ENCODE measurements around the gene ITPK1. TPM values are rescaled to one million over a fixed set of nuclear protein-coding genes. Genes with fewer than 3 reads are reported as not detected.

The ITPK1 gene
- total RNA-seq, 1 donor from 2014 or later, result 112 TPM

GRCh38 chr14:93036652-93037345 lies 78.9 kb downstream of the ITPK1 start:
- intact Hi-C loops (cut with micrococcal nuclease), result no loop called here
- peak overlapping the region; percentile 94 for H3K27ac ChIP-seq (replicated peaks)
- no peak for TF ChIP-seq CTCF (IDR thresholded peaks at IDR 0.05; ENCODE audit: borderline replicate concordance)
- H3K4me3 ChIP-seq, result no peak overlapping the region
- DNase-seq, result no peak
- no peaks in the 10 kb centered on the region for H3K36me3 ChIP-seq
- H3K9me3 ChIP-seq (replicated peaks), result no peaks in the 10 kb centered on the region
- H3K27me3 ChIP-seq (ENCODE audit: low read depth), result no peaks in the 10 kb centered on the region
- H3K4me1 ChIP-seq, result peaks cover 100% of the 10 kb centered on the region

- peaks cover 100% of the 10 kb centered on the region for H3K4me1 ChIP-seq
- H3K27me3 ChIP-seq (ENCODE audit: low read depth), result no peaks in the 10 kb centered on the region
- intact Hi-C loops (cut with micrococcal nuclease), result no loop called here
- H3K4me3 ChIP-seq, result no peak overlapping the region
- H3K27ac ChIP-seq (replicated peaks), result peak overlapping the region; percentile 94
- no peak for TF ChIP-seq CTCF (IDR thresholded peaks at IDR 0.05; ENCODE audit: borderline replicate concordance)
- H3K9me3 ChIP-seq (replicated peaks), result no peaks in the 10 kb centered on the region
- peak; percentile 46 for DNase-seq
- H3K36me3 ChIP-seq, result no peaks in the 10 kb centered on the region
Observed at GRCh38 chr14:93035917-93036651, 79.6 kb downstream of the ITPK1 start.

GRCh38 chr14:93035585-93035916 lies 80.2 kb downstream of the ITPK1 start:
- H3K27ac ChIP-seq (replicated peaks), result peak overlapping the region; percentile 94
- no peak for TF ChIP-seq CTCF (IDR thresholded peaks at IDR 0.05; ENCODE audit: borderline replicate concordance)
- H3K4me3 ChIP-seq, result no peak overlapping the region
- intact Hi-C loops (cut with micrococcal nuclease), result no loop called here
- no peaks in the 10 kb centered on the region for H3K36me3 ChIP-seq
- no peaks in the 10 kb centered on the region for H3K27me3 ChIP-seq (ENCODE audit: low read depth)
- H3K4me1 ChIP-seq, result peaks cover 97% of the 10 kb centered on the region
- DNase-seq, result no peak
- no peaks in the 10 kb centered on the region for H3K9me3 ChIP-seq (replicated peaks)

- H3K4me1 ChIP-seq, result peaks cover 93% of the 10 kb centered on the region
- H3K27ac ChIP-seq (replicated peaks), result peak overlapping the region; percentile 94
Observed at GRCh38 chr14:93034671-93034994, 81.1 kb downstream of the ITPK1 start.

GRCh38 chr14:93033983-93034670 lies 81.6 kb downstream of the ITPK1 start:
- Histone ChIP-seq H3K27ac (replicated peaks) (peak overlapping the region; percentile 94), H3K4me3 (no peak overlapping the region), H3K9me3 (replicated peaks) (no peaks in the 10 kb centered on the region), H3K27me3 (ENCODE audit: low read depth) (no peaks in the 10 kb centered on the region), H3K36me3 (no peaks in the 10 kb centered on the region), H3K4me1 (peaks cover 93% of the 10 kb centered on the region)
- no peak for DNase-seq
- intact Hi-C loops (cut with micrococcal nuclease), result no loop called here
- peak; percentile 58 for TF ChIP-seq CTCF (IDR thresholded peaks at IDR 0.05; ENCODE audit: borderline replicate concordance)

More at GRCh38 chr14:93034671-93034994, 81.1 kb downstream of the ITPK1 start:
- no peak for DNase-seq
- H3K36me3 ChIP-seq, result no peaks in the 10 kb centered on the region
- intact Hi-C loops (cut with micrococcal nuclease), result no loop called here
- no peaks in the 10 kb centered on the region for H3K27me3 ChIP-seq (ENCODE audit: low read depth)
- no peak overlapping the region for H3K4me3 ChIP-seq
- H3K9me3 ChIP-seq (replicated peaks), result no peaks in the 10 kb centered on the region
- TF ChIP-seq CTCF (IDR thresholded peaks at IDR 0.05; ENCODE audit: borderline replicate concordance), result no peak
